Measurements from ENCODE around the gene XPNPEP1.

The XPNPEP1 gene

DNA sequence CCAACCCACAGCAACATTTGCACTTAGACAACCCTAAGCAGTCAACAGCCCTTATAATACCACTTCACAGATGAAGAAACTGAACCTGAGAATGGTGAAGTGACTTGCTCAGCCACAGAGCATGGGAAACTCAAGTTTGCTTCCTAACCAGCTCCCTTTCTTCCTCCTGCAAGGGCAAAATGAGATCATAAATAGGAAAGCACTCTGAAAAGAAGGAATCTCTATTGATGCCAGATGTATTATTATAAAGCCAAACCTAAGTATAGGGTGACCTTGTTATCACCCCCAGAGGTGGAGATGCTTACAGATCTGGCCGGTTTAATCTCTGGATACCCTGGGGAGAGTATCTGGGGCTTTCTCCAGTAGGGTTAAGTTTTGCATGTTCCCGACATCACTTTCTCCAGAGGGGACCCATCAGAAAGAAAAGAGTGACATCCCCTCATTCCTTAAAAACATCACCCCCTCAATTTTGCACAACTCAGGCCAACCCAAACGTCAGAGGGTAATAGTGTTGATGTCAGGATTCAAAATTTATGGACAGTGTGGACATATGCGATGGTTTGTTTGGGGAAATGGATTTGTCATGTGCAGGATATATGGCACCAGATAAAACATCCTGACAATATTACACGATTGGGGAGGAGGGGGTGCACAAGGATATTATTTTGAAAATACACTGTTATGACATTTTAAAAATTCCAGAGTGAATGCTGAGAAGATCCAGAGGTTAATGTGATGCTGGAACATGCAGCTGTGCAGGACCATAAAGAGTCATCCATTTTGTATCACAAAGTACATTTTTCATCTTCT lies 24.0 kb upstream of the XPNPEP1 start:
- DNase-seq (ENCODE audit: low read depth in 2 of 2): no peak

DNA sequence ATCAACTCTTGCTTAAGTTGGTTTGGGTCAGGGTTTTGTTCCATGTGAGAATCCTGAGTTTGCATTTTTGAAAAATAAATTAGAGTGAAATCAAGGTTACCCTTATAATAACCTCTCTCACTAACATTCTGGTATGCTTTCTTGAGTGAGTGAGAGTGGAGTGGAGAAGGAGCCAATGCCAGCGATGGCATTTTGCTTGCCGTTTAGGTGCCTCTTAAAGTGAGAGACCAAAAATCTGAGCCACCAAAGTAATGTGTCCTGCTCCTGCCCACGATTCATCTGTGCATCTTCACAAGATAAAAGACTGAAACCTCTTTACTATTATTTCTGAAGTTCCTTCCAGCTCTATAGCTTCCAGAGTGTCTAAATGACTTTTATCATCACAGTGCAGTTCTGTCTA lies 23.4 kb upstream of the XPNPEP1 start:
- DNase-seq (ENCODE audit: low read depth in 2 of 2): no peak

GRCh38 chr10:109945473-109946177 lies 22.3 kb upstream of the XPNPEP1 start:
- DNase-seq (ENCODE audit: low read depth in 2 of 2): no peak

GRCh38 chr10:109944613-109945012 lies 21.3 kb upstream of the XPNPEP1 start:
- DNase-seq (ENCODE audit: low read depth in 2 of 2): no peak

GRCh38 chr10:109941236-109941862 lies 18.0 kb upstream of the XPNPEP1 start:
- DNase-seq (ENCODE audit: low read depth in 2 of 2): no peak

DNA sequence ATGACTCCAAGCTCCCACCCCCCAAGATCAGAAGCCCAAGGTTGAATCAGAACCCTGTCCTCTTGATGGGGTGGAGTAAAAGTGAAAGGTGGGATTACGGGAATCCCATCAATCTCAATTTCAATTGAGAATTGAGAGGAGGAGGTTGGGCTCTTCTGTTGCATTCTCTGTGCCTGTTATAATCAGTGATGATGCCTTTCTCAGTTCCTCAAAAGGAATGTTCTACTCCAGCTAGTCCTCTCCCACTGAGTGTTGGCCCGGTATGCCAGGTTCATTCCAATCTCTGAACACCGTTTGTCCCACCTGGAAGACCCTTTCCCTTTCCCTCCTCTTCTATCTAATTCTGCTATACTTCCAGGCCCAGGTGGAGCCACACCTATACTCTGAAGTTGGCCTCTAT lies 17.2 kb upstream of the XPNPEP1 start:
- DNase-seq (ENCODE audit: low read depth in 2 of 2): no peak

DNA sequence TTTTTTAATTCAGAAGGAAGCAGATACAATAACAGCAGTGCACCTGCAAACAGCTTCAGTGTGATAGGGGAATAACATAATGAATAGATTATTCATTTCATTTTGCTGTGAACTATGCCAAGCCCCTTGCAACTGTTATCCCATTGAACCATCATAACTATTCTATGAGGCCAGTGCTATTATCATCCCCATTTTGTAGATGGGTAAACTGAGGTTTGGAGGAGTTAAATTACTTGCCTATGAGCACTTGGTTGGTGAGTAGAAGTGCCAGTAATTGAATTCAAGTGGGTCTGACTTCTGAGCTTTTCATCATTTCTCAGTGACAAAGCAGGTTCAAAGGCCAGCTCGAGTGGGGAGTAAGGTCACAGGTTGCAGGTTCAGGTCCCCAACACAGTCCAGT lies 16.8 kb upstream of the XPNPEP1 start:
- DNase-seq (ENCODE audit: low read depth in 2 of 2): no peak

DNA sequence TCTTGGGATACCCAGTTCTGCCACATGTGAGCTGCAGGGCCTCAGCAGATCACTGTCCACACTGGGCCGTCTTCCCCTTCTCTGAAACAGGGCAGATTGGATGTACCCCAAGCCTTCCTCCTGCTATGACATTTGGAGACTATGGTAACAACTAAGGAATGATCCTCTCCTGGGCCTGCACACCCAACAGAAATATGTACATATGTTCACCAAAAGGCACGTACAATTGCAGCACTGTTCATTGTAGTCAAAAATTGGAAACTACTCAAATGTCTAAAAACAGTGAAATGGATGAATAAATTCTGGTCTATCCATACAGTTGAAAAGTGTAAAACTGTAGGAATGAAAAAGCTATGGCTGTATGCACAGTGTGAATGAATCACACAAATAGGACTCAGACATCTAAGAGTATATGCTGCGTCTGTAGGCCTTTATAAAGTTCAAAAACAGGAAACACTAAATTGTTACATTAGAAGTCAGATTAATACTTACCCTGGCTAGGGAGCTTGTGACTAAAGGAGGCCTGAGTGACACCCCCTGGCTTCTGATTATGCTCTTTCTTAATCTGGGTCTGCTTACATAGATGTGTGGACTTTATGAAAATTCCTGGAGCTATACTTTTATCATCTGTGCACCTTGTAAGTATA lies 16.1 kb upstream of the XPNPEP1 start:
- no peak for DNase-seq (ENCODE audit: low read depth in 2 of 2)

DNA sequence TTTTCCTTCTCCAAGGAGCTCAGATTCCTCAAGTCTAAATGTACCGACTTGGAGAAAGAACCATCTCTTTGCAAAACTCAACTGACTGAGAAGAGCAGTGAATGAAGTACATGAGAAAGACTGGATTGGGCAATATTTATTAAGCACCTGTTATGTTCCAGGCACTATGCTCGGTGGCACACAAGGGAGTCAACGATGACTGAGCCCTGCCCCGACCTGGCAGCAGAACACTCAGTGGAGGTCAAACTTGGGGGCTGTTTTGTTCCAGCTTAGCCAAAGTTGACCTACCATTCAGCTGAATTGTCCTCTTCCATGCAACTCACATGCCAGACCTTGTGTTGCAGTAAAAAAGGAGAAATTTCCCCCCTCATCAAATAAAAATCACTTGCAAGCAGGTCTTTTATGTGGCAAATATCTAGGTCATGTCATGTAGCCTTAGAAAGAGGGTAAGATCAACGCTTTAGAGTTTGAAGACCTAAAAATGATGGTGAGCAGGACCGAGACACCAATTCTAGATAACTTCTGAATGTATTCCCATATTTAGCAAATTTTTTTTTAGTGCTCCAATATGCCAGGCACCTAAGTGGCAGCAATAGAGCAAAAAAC lies 14.3 kb upstream of the XPNPEP1 start:
- DNase-seq (ENCODE audit: low read depth in 2 of 2): no peak

GRCh38 chr10:109934958-109935793 lies 11.9 kb upstream of the XPNPEP1 start:
- DNase-seq (ENCODE audit: low read depth in 2 of 2): no peak

DNA sequence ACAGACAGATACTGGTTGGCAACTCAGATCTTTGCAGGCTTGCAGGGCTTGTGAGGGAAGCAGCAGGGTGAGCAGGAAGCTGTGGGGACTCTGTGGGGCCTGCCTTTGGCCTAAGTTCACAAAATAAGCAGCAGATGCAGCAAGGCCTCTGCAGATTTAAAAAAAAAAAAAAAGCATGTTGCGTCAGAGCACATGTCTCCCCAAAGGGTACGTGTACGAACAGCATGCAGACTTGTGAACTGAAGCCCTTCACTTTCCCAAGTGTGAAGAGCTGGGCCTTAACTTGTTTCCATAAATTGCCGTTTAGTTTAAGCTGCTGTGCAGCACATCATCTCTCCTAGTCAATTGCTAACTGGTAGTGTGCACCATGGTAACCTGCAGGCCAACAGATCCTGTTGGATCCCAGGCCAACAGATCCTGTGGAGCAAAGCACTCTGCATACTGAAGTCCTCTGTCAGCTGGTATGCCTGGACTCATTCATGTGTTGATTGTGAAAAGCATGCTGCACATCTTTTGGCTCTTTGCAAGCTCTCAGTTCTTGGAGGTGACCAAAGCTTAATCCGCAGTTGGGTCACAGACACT lies 10.8 kb upstream of the XPNPEP1 start:
- DNase-seq (ENCODE audit: low read depth in 2 of 2): no peak

GRCh38 chr10:109932968-109933367 lies 9.7 kb upstream of the XPNPEP1 start:
- no peak for DNase-seq (ENCODE audit: low read depth in 2 of 2)

DNA sequence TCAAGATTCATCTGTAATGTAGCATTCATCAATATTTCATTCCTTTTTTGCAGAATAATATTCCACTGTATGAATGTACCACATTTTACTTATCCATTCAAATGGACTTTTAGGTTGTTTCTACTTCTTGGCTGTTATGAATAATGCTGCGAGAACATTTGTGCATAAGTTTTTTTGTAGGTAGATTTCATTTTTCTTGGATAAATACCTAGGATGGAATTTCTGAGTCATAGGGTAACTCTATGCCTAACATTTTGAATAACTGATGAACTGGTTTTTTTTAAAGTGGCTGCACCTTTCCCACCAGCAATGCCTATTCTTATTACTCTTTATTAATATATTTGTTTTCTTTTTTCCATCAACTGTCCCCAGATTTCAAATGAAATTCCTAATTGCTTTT lies 9.1 kb upstream of the XPNPEP1 start:
- DNase-seq (ENCODE audit: low read depth in 2 of 2): no peak

GRCh38 chr10:109931163-109931562 lies 7.9 kb upstream of the XPNPEP1 start:
- DNase-seq (ENCODE audit: low read depth in 2 of 2): no peak

- DNase-seq (ENCODE audit: low read depth in 2 of 2): no peak
Observed at GRCh38 chr10:109929501-109930219, 6.3 kb upstream of the XPNPEP1 start.

DNA sequence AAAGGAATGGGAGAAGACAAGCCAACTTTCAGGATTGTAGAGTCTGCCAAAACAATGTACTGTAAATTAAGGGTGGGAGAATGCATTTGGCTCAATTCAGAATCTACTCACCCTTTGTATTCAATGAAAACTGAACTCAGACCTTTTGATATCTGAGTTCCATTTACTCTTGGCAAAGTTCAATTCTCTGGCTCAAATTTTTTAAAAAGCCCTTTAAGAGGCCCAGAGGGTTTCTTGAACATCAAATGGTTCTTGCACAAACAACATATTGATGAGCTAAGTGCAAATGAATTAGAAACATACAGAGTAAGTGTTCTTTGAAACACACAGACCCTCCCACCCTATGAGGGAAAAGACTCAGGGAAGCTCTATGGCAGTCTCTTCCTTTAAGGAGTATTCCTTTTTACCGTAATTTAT lies 5.2 kb upstream of the XPNPEP1 start:
- no peak for DNase-seq (ENCODE audit: low read depth in 2 of 2)

GRCh38 chr10:109926825-109927224 lies 3.5 kb upstream of the XPNPEP1 start:
- DNase-seq (ENCODE audit: low read depth in 2 of 2): no peak

GRCh38 chr10:109926061-109926745 lies 2.9 kb upstream of the XPNPEP1 start:
- DNase-seq (ENCODE audit: low read depth in 2 of 2): no peak

DNA sequence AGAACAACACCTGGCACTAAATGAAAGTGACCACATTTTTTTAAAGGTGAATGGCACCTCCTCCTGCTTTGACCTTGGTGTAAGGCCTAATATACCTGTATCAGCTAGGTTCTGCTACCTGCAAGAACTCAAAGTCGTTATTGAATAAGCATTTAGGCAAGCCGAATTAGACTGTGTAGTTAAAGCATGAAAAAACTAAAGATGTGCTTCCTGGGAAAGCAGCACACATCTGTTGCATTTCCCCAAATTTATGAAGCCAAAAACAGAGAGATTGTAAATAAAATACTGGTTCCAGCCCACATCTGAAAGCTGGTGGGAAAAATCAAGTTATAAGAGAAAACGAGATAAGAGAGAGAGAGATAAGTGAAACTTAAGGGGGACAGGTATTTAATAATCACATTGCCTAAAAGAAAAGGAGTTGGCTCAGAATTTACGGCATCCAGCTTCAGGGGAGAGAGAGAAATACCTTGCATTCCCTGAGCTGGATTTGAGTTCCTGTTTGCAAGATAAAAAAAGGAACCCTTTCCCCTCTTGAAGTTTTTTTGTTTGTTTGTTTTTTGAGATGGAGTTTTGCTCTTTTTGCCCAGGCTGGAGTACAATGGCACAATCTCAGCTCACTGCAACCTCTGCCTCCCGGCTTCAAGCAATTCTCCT lies 1.8 kb upstream of the XPNPEP1 start:
- no peak for DNase-seq (ENCODE audit: low read depth in 2 of 2)

Data from stimulated activated CD4-positive, alpha-beta T cell treated with anti-CD3 and anti-CD28 coated beads, Interleukin-1b, Interleukin-23, amount 100 ng/mL, for 1 hour (primary cell).